ENCODE results near the gene UBL7.

Gene UBL7

GRCh38 chr15:74423431-74424257 is 37.3 kb downstream of the UBL7 start:
- no peak for DNase-seq (ENCODE audit: low read depth)

DNA sequence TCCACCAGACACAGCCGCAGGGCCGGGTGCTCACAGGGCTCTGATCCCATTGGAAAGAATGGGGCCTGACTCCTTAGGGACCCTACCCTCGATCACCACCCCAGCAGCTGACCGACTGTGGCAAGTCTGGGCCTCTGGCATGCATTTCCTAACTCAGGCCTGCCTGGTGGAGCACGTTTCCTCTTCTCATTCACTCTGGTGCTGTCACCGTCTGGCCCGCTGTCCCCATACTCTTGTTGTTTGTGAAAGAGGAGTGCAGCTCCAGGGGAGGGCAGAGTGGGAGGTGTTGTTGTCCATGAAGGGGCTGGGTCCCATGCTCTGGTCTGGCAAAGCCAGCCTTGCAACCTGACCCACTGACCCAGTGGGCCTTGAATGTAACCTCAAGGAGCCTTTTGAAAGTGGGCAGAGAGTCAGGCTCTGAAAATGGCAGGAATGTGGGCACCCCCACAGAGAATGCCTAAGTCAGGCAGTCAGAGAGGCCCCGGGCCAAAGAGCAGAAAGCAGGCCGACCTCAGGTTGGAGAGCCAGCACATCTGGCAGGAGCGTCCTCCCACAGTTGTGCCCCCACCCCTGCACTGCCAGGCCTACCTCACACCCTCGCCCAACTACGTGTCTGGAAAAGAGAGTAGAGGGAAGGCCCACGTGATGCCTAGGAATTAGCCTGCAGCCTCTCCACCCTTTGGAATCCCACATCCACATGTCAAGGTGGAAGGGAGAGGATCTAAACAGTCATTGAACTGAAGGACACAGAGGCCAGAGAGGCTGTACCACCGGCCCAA is 38.1 kb downstream of the UBL7 start:
- no peak for DNase-seq (ENCODE audit: low read depth)

DNA sequence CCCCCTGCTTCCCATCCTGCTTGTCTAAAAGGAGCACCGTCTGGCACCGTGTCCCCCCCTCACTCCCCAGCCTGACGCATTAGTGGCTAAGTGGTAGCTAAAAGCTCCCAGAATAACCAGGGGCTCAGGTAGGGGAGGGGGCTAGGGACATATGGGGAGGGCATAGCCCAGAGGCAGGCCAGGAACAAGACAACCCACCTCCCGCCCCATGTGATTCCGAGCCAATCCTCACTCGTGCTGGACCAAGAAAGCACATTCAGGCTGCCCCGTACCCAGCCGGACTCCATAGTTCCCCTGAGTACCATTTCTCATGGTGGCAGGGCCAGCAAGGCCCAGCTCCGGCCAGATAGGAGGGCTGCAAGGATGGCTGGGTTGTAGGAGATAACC is 38.7 kb downstream of the UBL7 start:
- no peak for DNase-seq (ENCODE audit: low read depth)

DNA sequence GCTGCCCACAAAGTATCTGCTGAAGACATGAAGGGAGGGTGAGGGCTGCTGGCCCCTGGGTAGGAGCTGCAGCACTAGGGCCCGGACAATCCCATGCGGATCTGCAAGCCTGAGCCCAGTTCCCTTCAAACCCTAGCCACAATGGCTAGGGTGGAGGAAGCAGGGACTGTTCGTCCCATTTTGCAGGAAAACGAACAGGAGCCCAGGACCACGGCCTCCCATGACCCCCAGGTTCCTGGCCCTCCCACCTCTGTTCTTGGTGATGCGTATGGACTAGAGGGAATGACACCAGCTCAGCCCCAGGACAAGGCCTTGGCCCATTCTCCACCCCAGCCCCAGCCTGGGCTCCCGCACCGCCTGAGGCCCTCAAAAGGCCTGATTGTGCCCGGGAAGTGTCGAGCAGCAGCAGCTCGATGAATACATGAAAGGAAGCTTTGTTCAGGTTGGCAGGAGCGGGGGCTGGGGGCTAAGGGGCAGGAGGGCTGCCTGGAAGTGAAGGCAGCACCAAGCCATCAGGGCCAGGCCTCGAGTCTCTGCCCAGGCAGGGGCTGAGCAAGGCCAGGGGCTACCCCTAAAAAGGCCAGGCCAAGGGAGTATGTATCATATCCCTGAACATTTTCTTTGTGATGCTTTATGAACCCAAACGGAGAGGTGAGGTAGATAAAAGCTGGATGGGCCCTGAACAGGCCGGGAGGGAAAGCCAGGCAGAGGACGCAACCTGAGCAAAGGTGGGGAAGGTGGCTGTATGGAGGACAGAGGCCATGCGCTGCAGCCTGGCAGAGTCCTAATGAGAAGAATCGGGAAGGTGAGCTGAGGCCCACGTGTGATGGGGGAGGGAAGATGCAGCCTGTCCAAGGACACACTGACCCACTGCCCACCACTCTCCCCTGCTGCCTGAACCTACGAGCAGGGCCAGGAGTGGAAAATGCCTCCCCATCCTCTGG is 39.4 kb downstream of the UBL7 start:
- no peak for DNase-seq (ENCODE audit: low read depth)

GRCh38 chr15:74420193-74420905 is 40.6 kb downstream of the UBL7 start:
- no peak for DNase-seq (ENCODE audit: low read depth)

DNA sequence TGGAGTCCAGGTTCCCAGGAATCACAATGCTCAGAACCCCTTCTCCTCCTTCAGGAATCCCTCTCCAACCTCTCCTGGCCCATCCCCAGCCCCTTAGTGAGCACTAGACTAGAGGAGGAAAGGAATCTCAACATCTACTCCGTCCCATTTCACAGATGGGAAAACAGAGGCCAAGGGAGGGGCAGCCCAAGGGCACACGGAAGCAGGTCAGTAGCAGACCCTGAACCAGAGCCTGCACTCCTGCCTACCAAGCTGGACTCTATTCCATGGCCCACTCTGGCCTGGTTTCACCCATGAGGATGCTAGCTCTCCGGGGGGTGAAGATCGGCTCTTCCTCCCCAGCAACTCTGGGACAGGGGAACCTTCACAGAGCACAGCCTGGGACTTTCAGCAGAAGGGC is 41.5 kb downstream of the UBL7 start:
- no peak for DNase-seq (ENCODE audit: low read depth)

- DNase-seq (ENCODE audit: low read depth): no peak
Observed at GRCh38 chr15:74418575-74419338, 42.2 kb downstream of the UBL7 start.

- DNase-seq (ENCODE audit: low read depth): no peak
Observed at GRCh38 chr15:74417670-74418069, 43.3 kb downstream of the UBL7 start.

DNA sequence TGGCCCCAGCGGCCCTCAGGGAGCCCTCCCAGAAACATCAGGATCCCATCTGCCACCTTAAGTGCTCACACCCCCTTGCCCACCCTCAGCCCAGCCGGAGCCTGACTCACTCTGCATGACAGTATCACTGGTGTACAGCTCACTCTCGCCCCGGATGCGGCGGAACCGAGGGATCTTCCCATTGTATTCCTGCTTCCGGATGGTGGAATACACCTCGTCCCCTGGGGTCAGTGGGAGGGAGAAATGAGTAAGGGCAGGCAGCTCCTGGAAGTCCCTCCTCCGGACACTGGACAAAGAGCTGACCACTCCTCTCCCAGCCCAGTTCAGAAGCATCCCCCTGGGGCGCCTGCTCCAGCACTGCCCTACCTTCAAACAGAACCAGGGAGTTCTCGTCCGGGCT is 43.7 kb downstream of the UBL7 start:
- DNase-seq (ENCODE audit: low read depth): no peak

- DNase-seq (ENCODE audit: low read depth): no peak
Observed at GRCh38 chr15:74415966-74416916, 44.7 kb downstream of the UBL7 start.

DNA sequence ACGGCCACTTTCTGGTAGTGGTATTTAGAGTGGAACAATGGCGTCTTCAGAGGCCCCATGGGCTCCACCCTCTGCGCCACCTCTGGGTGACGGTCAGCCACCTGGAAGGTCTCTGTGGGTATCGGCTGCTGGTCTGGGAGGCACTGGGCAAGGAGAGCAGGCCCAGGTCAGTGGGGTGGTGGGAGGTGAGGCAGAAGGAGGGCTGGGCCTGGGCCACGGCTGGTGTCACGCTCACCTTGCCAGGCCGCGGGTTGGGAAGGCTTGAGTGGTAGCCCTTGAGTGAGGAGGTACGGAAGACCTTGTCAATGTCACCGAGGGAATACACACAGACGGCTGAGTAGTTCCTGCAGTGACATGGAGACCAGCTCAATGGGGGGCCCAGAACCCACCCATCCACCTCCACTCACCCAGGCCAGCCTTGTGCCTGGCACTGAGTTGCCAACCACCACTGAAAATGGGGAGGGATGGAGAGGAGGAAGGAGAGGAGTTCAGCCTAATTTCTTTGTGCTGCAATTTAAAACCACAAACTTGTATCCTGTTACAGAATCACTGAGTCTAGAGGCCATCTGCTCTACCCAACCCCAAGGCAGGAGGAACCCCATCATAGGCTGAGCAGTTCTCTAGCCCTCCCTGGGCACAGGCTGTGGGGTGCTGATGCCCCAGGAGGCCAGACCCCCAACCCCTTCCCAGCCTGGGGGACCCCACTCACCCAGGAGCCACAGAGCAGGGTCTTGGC is 46.2 kb downstream of the UBL7 start:
- no peak for DNase-seq (ENCODE audit: low read depth)

GRCh38 chr15:74414081-74414580 is 46.8 kb downstream of the UBL7 start:
- no peak for DNase-seq (ENCODE audit: low read depth)

GRCh38 chr15:74413350-74414080 is 47.4 kb downstream of the UBL7 start:
- DNase-seq (ENCODE audit: low read depth): no peak

DNA sequence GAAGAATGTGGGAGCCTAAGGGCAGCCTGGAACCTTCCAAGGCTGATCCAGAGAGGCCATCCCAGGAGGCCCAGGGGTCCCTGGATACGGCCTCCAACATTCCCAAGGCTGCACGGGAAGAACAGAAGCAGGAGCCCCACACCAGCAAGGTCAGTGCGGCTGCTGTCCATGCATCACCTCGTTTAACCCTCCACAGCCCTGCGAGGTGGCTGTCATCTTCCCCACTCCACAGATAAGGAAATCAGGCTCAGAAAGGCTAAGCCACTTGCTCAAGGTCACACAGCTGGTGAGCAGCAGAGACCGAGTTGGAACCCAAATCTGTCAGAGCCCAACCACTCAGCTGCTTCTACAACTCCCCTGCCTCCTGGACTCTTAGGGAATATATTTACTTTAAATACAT is 48.8 kb downstream of the UBL7 start:
- DNase-seq (ENCODE audit: low read depth): no peak

DNA sequence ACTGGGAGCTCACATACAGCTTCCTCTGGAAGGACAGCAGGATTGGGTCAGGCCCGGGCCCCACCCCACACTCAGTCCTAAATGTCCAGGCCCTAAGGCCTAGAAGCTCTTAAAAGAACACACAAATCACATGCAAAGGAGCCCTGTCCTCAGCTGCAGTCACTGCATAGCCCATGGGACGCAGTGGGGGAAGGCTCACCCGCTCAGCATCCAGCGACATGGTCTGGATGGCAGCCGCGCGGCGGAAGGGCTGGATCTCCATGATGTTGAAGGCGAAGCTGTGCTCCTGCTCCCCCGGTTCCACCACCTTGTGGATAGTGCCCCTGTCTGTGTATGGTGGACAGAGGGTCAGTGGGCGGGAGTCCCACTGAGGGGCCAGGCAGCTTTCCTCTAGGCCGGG is 49.3 kb downstream of the UBL7 start:
- DNase-seq (ENCODE audit: low read depth): no peak

- DNase-seq (ENCODE audit: low read depth): no peak
Observed at GRCh38 chr15:74410502-74410901, 50.5 kb downstream of the UBL7 start.

- DNase-seq (ENCODE audit: low read depth): no peak
Observed at GRCh38 chr15:74409225-74409624, 51.7 kb downstream of the UBL7 start.

- DNase-seq (ENCODE audit: low read depth): no peak
Observed at GRCh38 chr15:74408815-74409214, 52.1 kb downstream of the UBL7 start.
